Tibial artery (tissue), 4 donors: ENCODE measurements around the gene S100A8.

Source experiments
- DNase-seq, 2 donors: peaks; one replicate each; pipeline ENCODE4 v3.0.0-alpha.2; 2019
- H3K27ac ChIP-seq, 2 donors: fragments of 200-600 bp; sonication (generic) in 1 of 2; 1 replicate in 1 of 2; 2 replicates in 1 of 2; pipeline ENCODE4 v1.5.1; 2018 to 2019; ENCODE audit warnings: mild to moderate bottlenecking in 1 of 2
- H3K27me3 ChIP-seq, 2 donors: fragments of 200-600 bp; sonication (generic) in 1 of 2; one replicate each; pipeline versions ENCODE4 v1.5.1 to v1.6.0; 2016 to 2019
- H3K36me3 ChIP-seq, 3 donors: fragments of 200-600 bp; sonication (generic) in 2 of 3; one replicate each; pipeline ENCODE4 v1.5.1; 2016 to 2019; ENCODE audit warnings: mild to moderate bottlenecking in 2 of 3
- H3K4me1 ChIP-seq, 4 donors: fragments of 200-600 bp; sonication (generic) in 2 of 4; 1 replicate in 3 of 4; 2 replicates in 1 of 4; pipeline ENCODE4 v1.5.1; 2016 to 2019
- H3K4me3 ChIP-seq, 2 donors: fragments of 200-600 bp; sonication (generic) in 1 of 2; 1 replicate in 1 of 2; 2 replicates in 1 of 2; pipeline ENCODE4 v1.5.1; 2018 to 2019; ENCODE audit warnings: mild to moderate bottlenecking in 2 of 2
- H3K9me3 ChIP-seq, 3 donors: fragments of 200-600 bp; sonication (generic) in 1 of 3; one replicate each; pipeline ENCODE4 v1.5.1; 2016 to 2019
- intact Hi-C: fragments of 100-400 bp; cut with DNase I; formaldehyde crosslinking; loops from one replicate; pipeline ENCODE4 v1.15.0; 2023; ENCODE audit warnings: low total_unique reads
- TF ChIP-seq, protein P1 (sequence below), 2 experiments: fragments of 200-600 bp in 1 of 2; fragments of 450-650 bp in 1 of 2; IDR thresholded peaks; one replicate each; pipeline ENCODE4 v1.5.1; 2017 to 2019; ENCODE audit warnings: antibody characterized with exemption in 2 of 2, mild to moderate bottlenecking in 1 of 2, moderate library complexity in 1 of 2

Gene S100A8

DNA sequence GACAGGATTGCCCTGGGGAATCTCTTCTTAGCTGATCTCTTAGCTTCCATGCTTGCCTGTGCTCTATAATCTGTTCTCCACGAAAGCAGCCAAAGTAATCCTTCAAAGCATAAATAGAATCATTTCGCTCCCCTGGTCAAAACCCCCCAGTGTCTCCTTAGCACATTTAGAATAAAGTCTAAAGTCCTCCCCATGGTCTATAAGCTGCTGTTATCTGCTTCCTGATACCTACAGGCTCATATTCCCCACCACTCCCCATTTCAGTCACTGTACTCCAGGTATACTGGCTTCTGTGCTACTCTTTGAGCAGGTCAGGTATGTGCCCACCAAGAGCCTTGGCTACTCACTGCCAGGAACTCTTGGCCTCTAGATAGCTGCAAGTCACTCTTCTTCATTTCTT is 18.3 kb downstream of the S100A8 start:
- H3K9me3 ChIP-seq, result no peaks in the 10 kb centered on the region
- no peak for DNase-seq
- H3K27ac ChIP-seq, result no peak overlapping the region
- peaks cover 0 to 3% of the 10 kb centered on the region in 2 donors for H3K27me3 ChIP-seq
- TF ChIP-seq, protein P1, sequence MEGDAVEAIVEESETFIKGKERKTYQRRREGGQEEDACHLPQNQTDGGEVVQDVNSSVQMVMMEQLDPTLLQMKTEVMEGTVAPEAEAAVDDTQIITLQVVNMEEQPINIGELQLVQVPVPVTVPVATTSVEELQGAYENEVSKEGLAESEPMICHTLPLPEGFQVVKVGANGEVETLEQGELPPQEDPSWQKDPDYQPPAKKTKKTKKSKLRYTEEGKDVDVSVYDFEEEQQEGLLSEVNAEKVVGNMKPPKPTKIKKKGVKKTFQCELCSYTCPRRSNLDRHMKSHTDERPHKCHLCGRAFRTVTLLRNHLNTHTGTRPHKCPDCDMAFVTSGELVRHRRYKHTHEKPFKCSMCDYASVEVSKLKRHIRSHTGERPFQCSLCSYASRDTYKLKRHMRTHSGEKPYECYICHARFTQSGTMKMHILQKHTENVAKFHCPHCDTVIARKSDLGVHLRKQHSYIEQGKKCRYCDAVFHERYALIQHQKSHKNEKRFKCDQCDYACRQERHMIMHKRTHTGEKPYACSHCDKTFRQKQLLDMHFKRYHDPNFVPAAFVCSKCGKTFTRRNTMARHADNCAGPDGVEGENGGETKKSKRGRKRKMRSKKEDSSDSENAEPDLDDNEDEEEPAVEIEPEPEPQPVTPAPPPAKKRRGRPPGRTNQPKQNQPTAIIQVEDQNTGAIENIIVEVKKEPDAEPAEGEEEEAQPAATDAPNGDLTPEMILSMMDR (IDR thresholded peaks at IDR 0.05), result no peak
- H3K36me3 ChIP-seq, result no peaks in the 10 kb centered on the region
- intact Hi-C loops, result no loop called here
- H3K4me1 ChIP-seq, result no peaks in the 10 kb centered on the region
- no peak overlapping the region for H3K4me3 ChIP-seq

DNA sequence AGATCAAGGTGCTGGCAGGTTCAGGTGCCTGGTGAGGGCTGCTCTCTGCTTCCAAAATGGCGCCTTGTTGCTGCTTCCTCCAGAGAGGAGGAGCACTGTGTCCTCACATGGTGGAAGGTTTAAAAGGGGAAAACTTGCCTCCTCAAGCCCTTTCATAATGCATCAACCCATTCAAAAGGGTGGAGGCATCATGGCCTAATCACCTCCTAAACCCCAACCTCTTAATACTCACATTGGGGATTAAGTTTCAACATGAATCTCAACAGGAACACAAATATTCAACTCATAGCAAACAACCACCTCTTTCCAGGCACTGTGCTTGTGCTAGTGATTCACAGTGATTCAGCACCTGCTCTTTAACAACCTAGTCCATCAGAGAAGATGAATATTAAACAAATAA is 19.6 kb downstream of the S100A8 start:
- intact Hi-C loops, result no loop called here
- no peak overlapping the region for H3K4me3 ChIP-seq
- no peak for DNase-seq
- no peak overlapping the region for H3K27ac ChIP-seq
- H3K9me3 ChIP-seq, result no peaks in the 10 kb centered on the region
- H3K27me3 ChIP-seq, result peaks cover 0 to 3% of the 10 kb centered on the region in 2 donors
- TF ChIP-seq, protein P1 (IDR thresholded peaks at IDR 0.05), result no peak
- no peaks in the 10 kb centered on the region for H3K4me1 ChIP-seq
- H3K36me3 ChIP-seq, result no peaks in the 10 kb centered on the region

DNA sequence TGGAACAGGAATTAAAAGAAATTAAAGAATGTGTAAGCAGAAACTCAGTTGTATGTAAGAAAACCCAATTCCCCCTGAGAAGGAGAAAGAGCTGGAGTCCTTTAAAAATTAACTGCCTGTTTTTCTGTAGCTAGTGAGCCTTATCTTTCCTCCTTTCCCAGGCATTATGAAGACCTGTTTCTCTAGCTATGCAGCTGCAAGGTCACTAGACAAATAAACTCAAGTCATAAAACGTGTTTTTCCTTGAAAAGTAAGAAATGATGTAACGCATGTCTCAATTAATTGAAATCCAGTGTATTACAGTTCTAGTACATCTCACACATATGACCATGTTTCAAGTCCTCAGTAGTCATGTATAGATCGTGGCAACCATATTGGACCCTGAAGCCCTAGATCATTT is 20.7 kb downstream of the S100A8 start:
- Histone ChIP-seq H3K4me1 (peaks cover 0 to 6% (median 0%) of the 10 kb centered on the region in 4 donors), H3K4me3 (no peak overlapping the region), H3K9me3 (no peaks in the 10 kb centered on the region), H3K27me3 (peaks cover 0 to 10% of the 10 kb centered on the region in 2 donors), H3K27ac (no peak overlapping the region), H3K36me3 (no peaks in the 10 kb centered on the region)
- TF ChIP-seq, protein P1 (IDR thresholded peaks at IDR 0.05), result no peak
- DNase-seq, result no peak
- intact Hi-C loops, result no loop called here

DNA sequence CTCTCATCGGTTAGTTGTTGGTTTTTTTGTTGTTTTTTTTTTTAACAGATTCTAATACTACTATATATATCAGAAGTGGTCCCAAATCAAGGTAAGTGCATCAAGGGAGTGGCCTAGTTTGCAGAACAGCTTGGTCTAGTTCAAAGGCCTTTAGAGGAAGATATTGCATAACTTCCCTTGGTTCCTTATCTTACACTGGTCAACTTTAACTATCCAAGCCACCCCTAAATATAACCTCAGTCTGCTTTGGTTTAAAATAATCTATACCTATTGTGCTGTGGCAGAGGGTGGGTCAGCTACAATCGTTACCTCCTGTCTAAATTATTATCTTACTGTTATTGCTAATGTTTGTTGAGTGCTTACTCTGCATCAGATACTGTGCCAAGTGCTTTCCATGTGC is 22.4 kb downstream of the S100A8 start:
- no peaks in the 10 kb centered on the region for H3K9me3 ChIP-seq
- no peak overlapping the region for H3K27ac ChIP-seq
- H3K27me3 ChIP-seq, result peaks cover 0 to 13% of the 10 kb centered on the region in 2 donors
- intact Hi-C loops, result no loop called here
- TF ChIP-seq, protein P1 (IDR thresholded peaks at IDR 0.05), result no peak
- no peak for DNase-seq
- H3K4me3 ChIP-seq, result no peak overlapping the region
- no peaks in the 10 kb centered on the region for H3K36me3 ChIP-seq
- H3K4me1 ChIP-seq, result peaks cover 0 to 6% (median 0%) of the 10 kb centered on the region in 4 donors

DNA sequence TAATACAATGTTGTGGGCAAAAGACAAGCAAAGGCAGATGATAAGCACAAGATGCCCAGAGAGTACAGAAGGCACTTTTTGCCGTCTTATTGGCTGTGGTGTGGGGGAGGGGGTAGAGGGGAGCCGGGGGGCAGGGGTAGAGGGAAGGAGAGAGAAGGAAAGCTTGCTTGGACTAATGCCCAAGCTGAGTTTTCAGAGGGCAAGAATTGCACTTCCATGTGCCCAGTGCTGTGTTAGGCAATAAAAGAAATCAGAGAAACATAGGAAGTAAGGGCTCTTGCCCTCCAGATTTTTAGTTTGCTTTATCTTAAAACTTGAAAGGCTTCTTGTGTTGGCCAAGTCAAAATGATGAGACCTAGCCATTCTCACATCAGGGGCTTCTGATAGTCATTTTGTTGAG is 23.8 kb downstream of the S100A8 start:
- H3K27me3 ChIP-seq, result peaks cover 0 to 13% of the 10 kb centered on the region in 2 donors
- DNase-seq, result no peak
- H3K4me3 ChIP-seq, result no peak overlapping the region
- intact Hi-C loops, result no loop called here
- TF ChIP-seq, protein P1 (IDR thresholded peaks at IDR 0.05), result no peak
- peaks cover 0 to 6% (median 0%) of the 10 kb centered on the region in 4 donors for H3K4me1 ChIP-seq
- no peaks in the 10 kb centered on the region for H3K9me3 ChIP-seq
- no peak overlapping the region for H3K27ac ChIP-seq
- H3K36me3 ChIP-seq, result no peaks in the 10 kb centered on the region

DNA sequence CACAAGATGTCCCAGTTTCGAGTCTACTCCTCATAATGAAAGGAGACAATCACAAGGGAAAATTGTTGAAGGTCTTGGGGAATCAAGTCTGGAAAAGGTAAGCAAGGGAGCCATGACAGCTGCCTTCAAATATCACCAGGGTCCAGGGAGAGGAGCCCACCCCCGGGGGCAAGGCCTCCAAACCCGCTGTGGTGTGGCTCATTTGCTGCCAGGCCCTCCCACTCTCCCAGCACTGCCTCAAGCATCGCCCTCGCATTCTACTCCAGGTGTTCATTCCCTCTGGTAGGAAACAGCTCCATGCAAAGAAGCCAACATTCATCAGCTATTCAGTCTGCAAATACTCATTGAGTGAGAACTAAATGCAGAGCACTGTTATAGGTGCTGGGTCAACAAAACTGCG is 24.6 kb downstream of the S100A8 start:
- no peaks in the 10 kb centered on the region for H3K36me3 ChIP-seq
- H3K9me3 ChIP-seq, result no peaks in the 10 kb centered on the region
- intact Hi-C loops, result no loop called here
- no peak overlapping the region for H3K27ac ChIP-seq
- peak in 1 of 2 donors; percentile 19 for DNase-seq
- H3K4me3 ChIP-seq, result no peak overlapping the region
- H3K4me1 ChIP-seq, result peaks cover 0 to 6% (median 0%) of the 10 kb centered on the region in 4 donors
- peaks cover 0 to 13% of the 10 kb centered on the region in 2 donors for H3K27me3 ChIP-seq
- TF ChIP-seq, protein P1 (IDR thresholded peaks at IDR 0.05), result no peak
